ENCODE measurements around the gene SGMS1. TPM values are rescaled to one million over a fixed set of nuclear protein-coding genes. Genes with fewer than 3 reads are reported as not detected.

SGMS1 gene
- total RNA-seq, 4 donors from 2014 or later = 153 to 235 (median 186) TPM

GRCh38 chr10:50605951-50606270 is 17.8 kb downstream of the SGMS1 start:
- intact Hi-C loops (cut with DNase I; ENCODE audit: low total_unique reads) = no loop called here
- TF ChIP-seq CTCF (IDR thresholded peaks at IDR 0.05) (no peak), POLR2A (IDR thresholded peaks at IDR 0.05) (no peak)
- no peak for DNase-seq (ENCODE audit: low spot score in 2 of 2)
- no peak overlapping the region for H3K4me3 ChIP-seq (ENCODE audit: low read depth, poor library complexity, severe bottlenecking)
- WGBS, 2 donors = 83 to 86% methylated on average over 2 of the region's 2 CpGs

DNA sequence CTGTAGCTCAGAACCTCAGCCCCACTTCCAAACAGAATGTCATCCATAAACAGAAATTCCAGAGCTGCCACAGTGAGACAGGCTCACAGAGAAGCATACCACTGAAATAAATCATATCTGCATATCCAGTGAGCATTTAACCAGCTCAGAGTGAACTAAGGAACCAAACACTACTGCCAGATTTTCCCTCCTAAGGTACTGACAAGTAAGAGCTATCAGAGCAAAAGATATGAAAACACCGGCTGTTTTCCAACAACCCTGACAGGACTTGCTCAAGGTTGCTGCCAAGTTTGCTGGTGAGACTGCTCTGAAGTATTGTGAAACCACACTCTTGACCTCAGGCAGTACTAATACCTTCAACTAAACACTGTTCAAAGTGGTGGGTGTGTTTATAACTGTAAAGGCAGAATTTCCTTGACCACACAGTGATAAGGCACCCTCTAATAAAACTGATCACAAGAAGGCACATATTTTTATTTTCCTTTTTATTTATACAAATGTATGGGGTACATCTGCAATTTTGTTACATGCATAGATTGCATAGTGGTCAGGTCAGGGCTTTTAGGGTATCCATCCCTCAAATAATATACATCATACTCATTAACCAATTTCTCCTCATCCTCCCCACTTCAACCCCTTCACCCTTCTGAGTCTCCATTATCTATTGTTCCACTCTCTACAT is 18.3 kb downstream of the SGMS1 start:
- intact Hi-C loops (cut with DNase I; ENCODE audit: low total_unique reads) = no loop called here
- no peak for TF ChIP-seq CTCF (IDR thresholded peaks at IDR 0.05)
- no peak for TF ChIP-seq POLR2A (IDR thresholded peaks at IDR 0.05)
- no peak overlapping the region for H3K4me3 ChIP-seq (ENCODE audit: low read depth, poor library complexity, severe bottlenecking)
- WGBS, 2 donors = 14 to 27% methylated on average over 1 of the region's 1 CpG
- peak in 1 of 2 donors; percentile 65 for DNase-seq (ENCODE audit: low spot score in 2 of 2)

DNA sequence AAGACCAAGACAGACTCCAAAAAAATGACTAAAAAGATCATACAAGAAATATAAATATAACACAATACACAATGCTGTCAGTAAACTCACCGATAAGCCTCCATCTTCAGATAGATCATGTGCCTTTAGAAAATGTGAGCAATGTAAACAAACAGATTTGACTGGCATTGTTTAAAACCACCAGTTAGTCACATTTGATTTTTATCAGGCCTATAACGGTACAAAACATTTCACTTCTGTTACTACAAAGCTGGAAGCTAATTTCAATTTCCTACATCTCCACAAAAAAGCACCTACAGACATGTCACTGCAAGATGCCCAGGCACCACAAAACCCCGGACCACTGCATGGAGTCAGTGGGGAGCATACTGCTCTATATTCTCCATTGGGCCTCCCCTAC is 18.9 kb downstream of the SGMS1 start:
- 14 to 22% methylated on average over 3 of the region's 3 CpGs for WGBS, 2 donors
- intact Hi-C loops (cut with DNase I; ENCODE audit: low total_unique reads) = no loop called here
- DNase-seq (ENCODE audit: low spot score in 2 of 2) = no peak
- no peak overlapping the region for H3K4me3 ChIP-seq (ENCODE audit: low read depth, poor library complexity, severe bottlenecking)
- TF ChIP-seq CTCF (IDR thresholded peaks at IDR 0.05) (no peak), POLR2A (IDR thresholded peaks at IDR 0.05) (no peak)

GRCh38 chr10:50604049-50604640 is 19.6 kb downstream of the SGMS1 start:
- 16 to 20% methylated on average over 8 of the region's 8 CpGs for WGBS, 2 donors
- no peak for DNase-seq (ENCODE audit: low spot score in 2 of 2)
- no peak overlapping the region for H3K4me3 ChIP-seq (ENCODE audit: low read depth, poor library complexity, severe bottlenecking)
- no peak for TF ChIP-seq CTCF (IDR thresholded peaks at IDR 0.05)
- no peak for TF ChIP-seq POLR2A (IDR thresholded peaks at IDR 0.05)
- intact Hi-C loops (cut with DNase I; ENCODE audit: low total_unique reads) = no loop called here

DNA sequence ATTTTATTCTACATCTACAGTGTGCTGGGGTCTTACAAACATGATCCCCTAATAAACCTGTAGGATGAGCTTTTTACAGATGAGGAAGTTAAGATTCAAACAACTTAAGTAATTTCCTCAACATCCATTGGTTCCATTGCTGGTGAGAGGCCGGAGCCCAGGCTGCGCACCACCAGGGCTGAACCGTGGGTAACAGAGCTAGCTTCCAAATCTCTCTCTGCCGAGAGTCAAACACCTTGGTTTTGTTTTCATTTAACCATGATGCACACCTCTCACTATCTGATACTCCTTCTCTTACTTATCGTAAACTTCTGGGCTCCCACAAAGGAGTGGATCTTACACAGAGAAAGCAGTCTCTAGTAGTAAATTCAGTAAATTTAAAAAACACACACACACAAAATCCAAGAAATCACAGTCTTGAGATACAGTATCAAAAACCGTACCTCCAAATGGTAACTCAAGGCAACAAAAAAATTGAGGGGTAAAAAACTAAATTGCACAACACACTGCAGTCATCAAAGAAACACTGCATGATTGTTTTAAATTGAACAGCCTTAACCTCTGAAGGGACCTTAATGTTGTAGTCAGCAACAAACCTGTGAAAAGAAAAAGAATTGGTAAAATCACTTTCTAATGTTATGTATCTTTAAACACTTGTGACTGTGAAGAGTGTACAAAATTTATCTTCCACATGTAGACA is 20.5 kb downstream of the SGMS1 start:
- WGBS, 2 donors = 77 to 78% methylated on average over 6 of the region's 6 CpGs
- intact Hi-C loops (cut with DNase I; ENCODE audit: low total_unique reads) = no loop called here
- H3K4me3 ChIP-seq (ENCODE audit: low read depth, poor library complexity, severe bottlenecking) = no peak overlapping the region
- TF ChIP-seq CTCF (IDR thresholded peaks at IDR 0.05) (no peak), POLR2A (IDR thresholded peaks at IDR 0.05) (no peak)
- no peak for DNase-seq (ENCODE audit: low spot score in 2 of 2)
